Endothelial cell of umbilical vein (primary cell): ENCODE measurements around the gene KLF16. TPM values are rescaled to one million over a fixed set of nuclear protein-coding genes. Genes with fewer than 3 reads are reported as not detected.

Experiments used
- BruUV-seq: library from RNA; stranded (reverse); fragments of 400-500 nt; replicated peaks from 2 replicates; lab custom pipeline; 2021; lab: Mats Ljungman, UMichigan
- CTCF ChIA-PET: fragments of 300-600, 350-600 bp; sonication (Branson Sonifier 250); formaldehyde crosslinking; loops from one replicate; lab custom pipeline; 2021; ENCODE audit warnings: antibody characterized with exemption, inconsistent platforms; lab: Charles Lee
- POLR2A ChIA-PET: fragments of 300-600, 350-600 bp; sonication (Branson Sonifier 250); formaldehyde crosslinking; loops from one replicate; lab custom pipeline; 2021; ENCODE audit warnings: antibody characterized with exemption, inconsistent platforms; lab: Charles Lee
- DNase-seq: peaks from one replicate; pipeline ENCODE4 v3.0.0-alpha.2; 2011; ENCODE audit warnings: low read depth, low spot score
- FAIRE-seq: peaks from 2 replicates; lab custom pipeline; 2011; peaks lifted over from hg19 to GRCh38; lab: Jason Lieb, UNC
- H2AFZ ChIP-seq: 2 replicates; pipeline ENCODE4 v1.6.0; 2012; ENCODE audit warnings: low read depth, low read length, control low read depth, inconsistent platforms
- H3K27ac ChIP-seq: 2 replicates; pipeline ENCODE4 v1.5.1; 2011; ENCODE audit warnings: low read depth, mild to moderate bottlenecking, control low read depth, low read length, moderate library complexity; ENCODE audit not compliant: insufficient read depth
- H3K27me3 ChIP-seq, 2 experiments: 2 replicates each; pipeline versions ENCODE4 v1.6.0 to v1.6.1; 2011; ENCODE audit warnings: low read length in 2 of 2, mixed read lengths in 1 of 2; ENCODE audit not compliant: control insufficient read depth in 2 of 2, insufficient read depth in 2 of 2
- H3K36me3 ChIP-seq, 2 experiments: 2 replicates in 1 of 2; 3 replicates in 1 of 2; pipeline ENCODE4 v1.5.1; 2011; ENCODE audit warnings: low read length in 2 of 2, mild to moderate bottlenecking in 1 of 2, moderate library complexity in 1 of 2; ENCODE audit not compliant: control insufficient read depth in 2 of 2, insufficient read depth in 2 of 2; ENCODE audit errors: extremely low read depth in 1 of 2
- H3K4me1 ChIP-seq: 3 replicates; pipeline ENCODE4 v1.5.1; 2011; ENCODE audit warnings: mild to moderate bottlenecking, low read length; ENCODE audit not compliant: control insufficient read depth, insufficient read depth; ENCODE audit errors: extremely low read depth
- H3K4me2 ChIP-seq: 2 replicates; pipeline ENCODE4 v1.6.1; 2011; ENCODE audit warnings: low read length, control low read depth, mixed read lengths; ENCODE audit not compliant: insufficient read depth
- H3K4me3 ChIP-seq, 3 experiments: fragments of 200-600 bp in 1 of 3; sonication (generic), shearing (Covaris generic) in 1 of 3; replicated peaks in 1 of 3; 2 replicates each; pipeline ENCODE4 v1.5.1; 2011 to 2016; ENCODE audit warnings: control low read depth in 3 of 3, low read length in 3 of 3, mild to moderate bottlenecking in 2 of 3, inconsistent platforms in 1 of 3, low read depth in 1 of 3, moderate library complexity in 1 of 3; ENCODE audit not compliant: insufficient read depth in 1 of 3
- H3K79me2 ChIP-seq: 2 replicates; pipeline ENCODE4 v1.6.0; 2012; ENCODE audit warnings: low read length, inconsistent platforms; ENCODE audit not compliant: control insufficient read depth, insufficient read depth
- H3K9ac ChIP-seq: replicated peaks from 2 replicates; pipeline ENCODE3; 2011; ENCODE audit warnings: low read length, control low read depth; ENCODE audit not compliant: insufficient read depth; ENCODE audit errors: extremely low read depth
- H3K9me1 ChIP-seq: replicated peaks from 3 replicates; pipeline ENCODE4 v1.6.0; 2011; ENCODE audit warnings: mild to moderate bottlenecking, low read length; ENCODE audit not compliant: control insufficient read depth, insufficient read depth; ENCODE audit errors: extremely low read depth
- H3K9me3 ChIP-seq: replicated peaks from 2 replicates; pipeline ENCODE4 v1.5.1; 2012; ENCODE audit warnings: low read length, inconsistent platforms; ENCODE audit not compliant: control insufficient read depth, insufficient read depth
- H4K20me1 ChIP-seq: replicated peaks from 2 replicates; pipeline ENCODE3; 2011; ENCODE audit warnings: mild to moderate bottlenecking, low read length; ENCODE audit not compliant: control insufficient read depth, insufficient read depth; ENCODE audit errors: extremely low read depth
- CTCF ChIP-seq, 2 donors: IDR thresholded peaks; 1 replicate in 1 of 2; 2 replicates in 1 of 2; pipeline ENCODE4 v1.5.1; 2011; ENCODE audit warnings: low read length in 2 of 2, mild to moderate bottlenecking in 2 of 2, moderate library complexity in 2 of 2, control low read depth in 1 of 2, inconsistent platforms in 1 of 2, low read depth in 1 of 2; ENCODE audit not compliant: insufficient read depth in 1 of 2; ENCODE audit errors: extremely low read depth in 1 of 2
- EZH2 ChIP-seq: IDR thresholded peaks from 2 replicates; pipeline ENCODE4 v1.6.1; 2012; ENCODE audit warnings: borderline replicate concordance, low read depth, mild to moderate bottlenecking, moderate library complexity, low read length, inconsistent platforms; ENCODE audit not compliant: severe bottlenecking
- FOS ChIP-seq: IDR thresholded peaks from 2 replicates; pipeline ENCODE4 v1.6.1; 2011; ENCODE audit warnings: mild to moderate bottlenecking, low read length, moderate library complexity, borderline replicate concordance; ENCODE audit not compliant: insufficient read depth
- GATA2 ChIP-seq: IDR thresholded peaks from 2 replicates; pipeline ENCODE4 v1.7.0; 2011; ENCODE audit warnings: low read depth, mild to moderate bottlenecking, moderate library complexity, mixed read lengths, low read length; ENCODE audit not compliant: insufficient read length, insufficient read depth
- JUN ChIP-seq: IDR thresholded peaks from 2 replicates; pipeline ENCODE4 v1.6.1; 2011; ENCODE audit warnings: borderline replicate concordance, low read depth; ENCODE audit not compliant: insufficient read length, insufficient read depth
- MYC ChIP-seq: IDR thresholded peaks from one replicate; pipeline ENCODE4 v1.6.1; 2011; ENCODE audit warnings: mild to moderate bottlenecking, low read depth, low read length
- POLR2A ChIP-seq: IDR thresholded peaks from 2 replicates; pipeline ENCODE4 v1.6.1; 2012; ENCODE audit warnings: low read depth, mild to moderate bottlenecking, control low read depth, low read length
- POLR2AphosphoS5 ChIP-seq: IDR thresholded peaks from 2 replicates; pipeline ENCODE4 v1.6.1; 2012; ENCODE audit warnings: low read depth, mild to moderate bottlenecking, control low read depth, low read length, moderate library complexity; ENCODE audit not compliant: insufficient read depth
- dilution Hi-C: fragments of 300-500 bp; cut with MboI; formaldehyde crosslinking; loops from one replicate; pipeline ENCODE4 v1.15.0; 2019; ENCODE audit warnings: low sequenced_read_pairs; ENCODE audit not compliant: extremely low pct_ligation_motif_present
- intact Hi-C: fragments of 100-400 bp; cut with micrococcal nuclease; formaldehyde crosslinking; loops from one replicate; pipeline ENCODE4 v1.10.0; 2022
- polyA plus RNA-seq, 4 experiments: library from polyadenylated mRNA; depleted of rRNA in 3 of 4; stranded (reverse) in 3 of 4; unstranded in 1 of 4; fragments of >200 nt; gene quantifications; 2 replicates each; pipeline versions ENCODE4 v1.2.1 to v1.2.3, GENCODE V29; 2011 to 2012; ENCODE audit warnings: missing spikeins in 1 of 4
- total RNA-seq: library from RNA; stranded (reverse); gene quantifications from 2 replicates; pipeline ENCODE4 v1.2.3, GENCODE V29; 2021
- TF ChIP-seq, protein P1 (sequence below): IDR thresholded peaks from 2 replicates; pipeline ENCODE4 v1.6.1; 2011; ENCODE audit not compliant: insufficient read depth, insufficient read length

Gene KLF16
- total and polyA plus RNA-seq, 2 donors (not counting 3 experiments of a cell fraction or from before 2014, with no cell fraction given): 11.6 to 36.6 TPM

- H3K9me1 ChIP-seq: no peaks in the 10 kb centered on the region
- DNase-seq: no peak
- FAIRE-seq: no peak
- intact Hi-C loops (no loop called here), dilution Hi-C loops (no loop called here)
- no TSS peak for BruUV-seq
- no peak overlapping the region for H2AFZ ChIP-seq
- no peak overlapping the region for H3K9ac ChIP-seq
- peaks cover 8% of the 10 kb centered on the region for H3K4me1 ChIP-seq
- ChIA-PET POLR2A (no interaction called here), CTCF (interaction anchor here (0.9 to 1.5 kb wide), 2 partner anchors 18 to 136 kb away, joined by 3 to 4 read pairs; no protein-coding TSS in a partner anchor)
- no peaks in the 10 kb centered on the region for H3K36me3 ChIP-seq
- H3K9me3 ChIP-seq: no peaks in the 10 kb centered on the region
- H3K27me3 ChIP-seq: no peaks in the 10 kb centered on the region
- TF ChIP-seq, protein P1, sequence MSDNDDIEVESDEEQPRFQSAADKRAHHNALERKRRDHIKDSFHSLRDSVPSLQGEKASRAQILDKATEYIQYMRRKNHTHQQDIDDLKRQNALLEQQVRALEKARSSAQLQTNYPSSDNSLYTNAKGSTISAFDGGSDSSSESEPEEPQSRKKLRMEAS: no peak
- no peak for TF ChIP-seq FOS
- no peak for TF ChIP-seq JUN
- no peak for TF ChIP-seq GATA2
- TF ChIP-seq POLR2AphosphoS5: no peak
- TF ChIP-seq CTCF (IDR thresholded peaks at IDR 0.05; ENCODE audit: extremely low read depth in 1 of 2, insufficient read depth in 1 of 2, low read depth in 1 of 2, low read length in 2 of 2): no peak
- TF ChIP-seq EZH2: no peak
- TF ChIP-seq POLR2A: no peak
- TF ChIP-seq MYC: no peak
- H4K20me1 ChIP-seq: no peaks in the 10 kb centered on the region
- no peak overlapping the region for H3K27ac ChIP-seq
- no peak overlapping the region for H3K4me3 ChIP-seq
- H3K79me2 ChIP-seq: no peaks in the 10 kb centered on the region
- H3K4me2 ChIP-seq: no peak overlapping the region
Observed at GRCh38 chr19:1807695-1808394, 55.5 kb downstream of the KLF16 start.
